Trophoblast cell (in vitro differentiated cells and primary cell): ENCODE results near the gene ZNF322.

Experiments
- DNase-seq, 2 donors: peaks; one replicate each; pipeline ENCODE4 v3.0.0-alpha.2; 2016
- H2AFZ ChIP-seq: 2 replicates; pipeline ENCODE4 v1.6.1; 2013; ENCODE audit warnings: low read length, moderate library complexity, mild to moderate bottlenecking; ENCODE audit not compliant: insufficient read depth, poor library complexity
- H2AK5ac ChIP-seq: 2 replicates; pipeline ENCODE4 v1.6.1; 2013; ENCODE audit warnings: mild to moderate bottlenecking, low read length
- H2BK120ac ChIP-seq: 2 replicates; pipeline ENCODE4 v1.6.1; 2013; ENCODE audit warnings: low read length, mild to moderate bottlenecking, moderate library complexity; ENCODE audit not compliant: insufficient read depth, poor library complexity
- H2BK12ac ChIP-seq: 2 replicates; pipeline ENCODE4 v1.6.1; 2013; ENCODE audit warnings: mild to moderate bottlenecking, low read length, moderate library complexity
- H2BK5ac ChIP-seq: 2 replicates; pipeline ENCODE4 v1.6.1; 2013; ENCODE audit warnings: low read length, low read depth, moderate library complexity, mild to moderate bottlenecking; ENCODE audit not compliant: poor library complexity
- H3K14ac ChIP-seq: 2 replicates; pipeline ENCODE4 v1.6.1; 2013; ENCODE audit warnings: mild to moderate bottlenecking, low read length
- H3K18ac ChIP-seq: 2 replicates; pipeline ENCODE4 v1.6.1; 2013; ENCODE audit warnings: mild to moderate bottlenecking, low read length
- H3K23ac ChIP-seq: 2 replicates; pipeline ENCODE4 v1.6.1; 2013; ENCODE audit warnings: low read length
- H3K27ac ChIP-seq: 2 replicates; pipeline ENCODE4 v1.5.1; 2013; ENCODE audit warnings: low read depth, mild to moderate bottlenecking, inconsistent platforms, low read length, moderate library complexity
- H3K27me3 ChIP-seq: 2 replicates; pipeline ENCODE4 v1.6.1; 2013; ENCODE audit warnings: inconsistent platforms, mild to moderate bottlenecking, low read length, moderate library complexity; ENCODE audit not compliant: insufficient read depth
- H3K36me3 ChIP-seq, 2 experiments: 1 replicate in 1 of 2; 2 replicates in 1 of 2; pipeline ENCODE4 v1.6.1; 2013; ENCODE audit warnings: low read length in 2 of 2, mild to moderate bottlenecking in 2 of 2, moderate library complexity in 1 of 2; ENCODE audit not compliant: insufficient read depth in 2 of 2, control insufficient read depth in 1 of 2
- H3K4ac ChIP-seq: 2 replicates; pipeline ENCODE4 v1.6.1; 2013; ENCODE audit warnings: low read depth, mild to moderate bottlenecking, low read length, moderate library complexity
- H3K4me1 ChIP-seq, 2 experiments: 1 replicate in 1 of 2; 2 replicates in 1 of 2; pipeline ENCODE4 v1.6.1; 2013; ENCODE audit warnings: low read length in 2 of 2, mild to moderate bottlenecking in 2 of 2, moderate library complexity in 1 of 2; ENCODE audit not compliant: insufficient read depth in 2 of 2, control insufficient read depth in 1 of 2
- H3K4me2 ChIP-seq: 2 replicates; pipeline ENCODE4 v1.6.1; 2013; ENCODE audit warnings: inconsistent platforms, mild to moderate bottlenecking, low read length, moderate library complexity
- H3K4me3 ChIP-seq: 2 replicates; pipeline ENCODE4 v1.5.1; 2013; ENCODE audit warnings: mild to moderate bottlenecking, low read depth, low read length, inconsistent platforms
- H3K79me1 ChIP-seq: one replicate; pipeline ENCODE4 v1.6.1; 2013; ENCODE audit warnings: low read length
- H3K79me2 ChIP-seq: 2 replicates; pipeline ENCODE4 v1.6.1; 2013; ENCODE audit warnings: low read length, mild to moderate bottlenecking; ENCODE audit not compliant: control insufficient read depth, insufficient read depth, poor library complexity
- H3K9ac ChIP-seq: 2 replicates; pipeline ENCODE4 v1.6.1; 2013; ENCODE audit warnings: mild to moderate bottlenecking, low read length
- H3K9me3 ChIP-seq: 2 replicates; pipeline ENCODE4 v1.6.1; 2013; ENCODE audit warnings: low read depth, mild to moderate bottlenecking, control low read depth, inconsistent platforms, low read length; ENCODE audit not compliant: insufficient read depth
- H4K12ac ChIP-seq: 2 replicates; pipeline ENCODE4 v1.6.1; 2013; ENCODE audit warnings: low read depth, mild to moderate bottlenecking, low read length, moderate library complexity
- H4K8ac ChIP-seq: 2 replicates; pipeline ENCODE4 v1.6.1; 2013; ENCODE audit warnings: low read depth, mild to moderate bottlenecking, low read length, moderate library complexity
- H4K91ac ChIP-seq: one replicate; pipeline ENCODE4 v1.6.1; 2013; ENCODE audit warnings: low read depth, mild to moderate bottlenecking, low read length, moderate library complexity
- WGBS: extraction: QIAGEN DNeasy Blood & Tissue Kit; methylation state at CpG from one replicate; pipeline ENCODE4 v1.1.7; 2013; ENCODE audit warnings: missing lambda C conversion rate; ENCODE audit not compliant: insufficient read length, insufficient coverage; ENCODE audit errors: extremely low coverage; 5-methylcytosine and 5-hydroxymethylcytosine counted together

The ZNF322 gene

GRCh38 chr6:26607434-26608230 is 51.9 kb downstream of the ZNF322 start:
- H3K9ac ChIP-seq, result no peak overlapping the region
- H3K4me1 ChIP-seq, result no peaks in the 10 kb centered on the region

GRCh38 chr6:26604797-26605196 is 54.7 kb downstream of the ZNF322 start:
- H4K91ac ChIP-seq, result no peak overlapping the region
- no peak overlapping the region for H2BK12ac ChIP-seq
- H3K14ac ChIP-seq, result no peak overlapping the region
- H3K27me3 ChIP-seq, result no peaks in the 10 kb centered on the region
- H3K79me1 ChIP-seq, result no peaks in the 10 kb centered on the region
- H4K12ac ChIP-seq, result no peak overlapping the region
- H2BK5ac ChIP-seq, result no peak overlapping the region
- no peak overlapping the region for H2AK5ac ChIP-seq
- no peak overlapping the region for H2AFZ ChIP-seq
- H3K23ac ChIP-seq, result no peak overlapping the region
- H3K36me3 ChIP-seq, result no peaks in the 10 kb centered on the region
- no peak for DNase-seq
- no peak overlapping the region for H2BK120ac ChIP-seq
- H3K4me3 ChIP-seq, result no peak overlapping the region
- WGBS, result no CpG with 5 or more reads among the region's 3 CpGs
- H3K4me2 ChIP-seq, result no peak overlapping the region
- no peaks in the 10 kb centered on the region for H3K79me2 ChIP-seq
- no peak overlapping the region for H3K18ac ChIP-seq
- H3K4ac ChIP-seq, result no peak overlapping the region
- H3K9me3 ChIP-seq, result no peaks in the 10 kb centered on the region
- no peak overlapping the region for H4K8ac ChIP-seq
- H3K4me1 ChIP-seq, result no peaks in the 10 kb centered on the region
- no peak overlapping the region for H3K27ac ChIP-seq
- no peak overlapping the region for H3K9ac ChIP-seq

More at GRCh38 chr6:26607434-26608230, 51.9 kb downstream of the ZNF322 start:
- no peak overlapping the region for H3K23ac ChIP-seq
- no peak overlapping the region for H4K8ac ChIP-seq
- no peak overlapping the region for H3K14ac ChIP-seq
- no peak overlapping the region for H2BK5ac ChIP-seq
- H3K79me1 ChIP-seq, result no peaks in the 10 kb centered on the region
- DNase-seq, result peak; percentile 45 to 72
- H2AFZ ChIP-seq, result no peak overlapping the region
- H4K91ac ChIP-seq, result no peak overlapping the region
- no peak overlapping the region for H3K4ac ChIP-seq
- no peak overlapping the region for H4K12ac ChIP-seq
- no peaks in the 10 kb centered on the region for H3K9me3 ChIP-seq
- H3K36me3 ChIP-seq, result no peaks in the 10 kb centered on the region
- H2AK5ac ChIP-seq, result no peak overlapping the region
- no peak overlapping the region for H2BK12ac ChIP-seq
- peaks cover 7% of the 10 kb centered on the region for H3K27me3 ChIP-seq
- no CpG with 5 or more reads among the region's 7 CpGs for WGBS
- no peak overlapping the region for H3K4me2 ChIP-seq
- no peaks in the 10 kb centered on the region for H3K79me2 ChIP-seq
- H3K4me3 ChIP-seq, result no peak overlapping the region
- no peak overlapping the region for H2BK120ac ChIP-seq
- H3K18ac ChIP-seq, result no peak overlapping the region
- no peak overlapping the region for H3K27ac ChIP-seq

GRCh38 chr6:26604026-26604425 is 55.5 kb downstream of the ZNF322 start:
- Histone ChIP-seq H4K91ac (no peak overlapping the region), H4K12ac (no peak overlapping the region), H3K9ac (no peak overlapping the region), H4K8ac (no peak overlapping the region), H2BK12ac (no peak overlapping the region), H3K79me2 (no peaks in the 10 kb centered on the region), H2AFZ (no peak overlapping the region), H2BK5ac (no peak overlapping the region), H3K27me3 (no peaks in the 10 kb centered on the region), H3K27ac (no peak overlapping the region), H3K4me2 (no peak overlapping the region), H3K18ac (no peak overlapping the region), H3K36me3 (peaks cover 0 to 4% of the 10 kb centered on the region in 2 experiments), H3K4ac (no peak overlapping the region), H2AK5ac (no peak overlapping the region), H2BK120ac (no peak overlapping the region), H3K23ac (no peak overlapping the region), H3K14ac (no peak overlapping the region), H3K9me3 (no peaks in the 10 kb centered on the region), H3K4me3 (no peak overlapping the region), H3K79me1 (no peaks in the 10 kb centered on the region), H3K4me1 (no peaks in the 10 kb centered on the region)
- no CpG with 5 or more reads among the region's 3 CpGs for WGBS
- DNase-seq, result no peak

- Histone ChIP-seq H4K91ac (no peak overlapping the region), H3K4me2 (no peak overlapping the region), H4K12ac (no peak overlapping the region), H4K8ac (no peak overlapping the region), H3K4ac (no peak overlapping the region), H2BK12ac (no peak overlapping the region), H3K14ac (no peak overlapping the region), H3K9me3 (no peaks in the 10 kb centered on the region), H3K36me3 (peaks cover 9 to 15% of the 10 kb centered on the region in 2 experiments), H3K27me3 (no peaks in the 10 kb centered on the region), H3K18ac (no peak overlapping the region), H3K4me3 (no peak overlapping the region), H3K4me1 (peaks cover 3 to 6% of the 10 kb centered on the region in 2 experiments), H3K9ac (no peak overlapping the region), H3K79me2 (peaks cover 3% of the 10 kb centered on the region), H2BK120ac (no peak overlapping the region), H3K79me1 (no peaks in the 10 kb centered on the region), H2AK5ac (no peak overlapping the region), H3K23ac (no peak overlapping the region), H2AFZ (no peak overlapping the region), H3K27ac (no peak overlapping the region), H2BK5ac (no peak overlapping the region)
- DNase-seq, result no peak
- no CpG with 5 or more reads among the region's 3 CpGs for WGBS
Observed at GRCh38 chr6:26602262-26602661, 57.3 kb downstream of the ZNF322 start.
